ENCODE data around the gene RNF112.
A peak's percentile ranks its signal among the peaks of the same experiment; 100 is the strongest.
"Not testable (repeated sequence)": the region's sequence is repeated elsewhere in the genome, so short reads cannot be mapped to it uniquely, and the experiment has no call there.

RNF112 gene

DNA sequence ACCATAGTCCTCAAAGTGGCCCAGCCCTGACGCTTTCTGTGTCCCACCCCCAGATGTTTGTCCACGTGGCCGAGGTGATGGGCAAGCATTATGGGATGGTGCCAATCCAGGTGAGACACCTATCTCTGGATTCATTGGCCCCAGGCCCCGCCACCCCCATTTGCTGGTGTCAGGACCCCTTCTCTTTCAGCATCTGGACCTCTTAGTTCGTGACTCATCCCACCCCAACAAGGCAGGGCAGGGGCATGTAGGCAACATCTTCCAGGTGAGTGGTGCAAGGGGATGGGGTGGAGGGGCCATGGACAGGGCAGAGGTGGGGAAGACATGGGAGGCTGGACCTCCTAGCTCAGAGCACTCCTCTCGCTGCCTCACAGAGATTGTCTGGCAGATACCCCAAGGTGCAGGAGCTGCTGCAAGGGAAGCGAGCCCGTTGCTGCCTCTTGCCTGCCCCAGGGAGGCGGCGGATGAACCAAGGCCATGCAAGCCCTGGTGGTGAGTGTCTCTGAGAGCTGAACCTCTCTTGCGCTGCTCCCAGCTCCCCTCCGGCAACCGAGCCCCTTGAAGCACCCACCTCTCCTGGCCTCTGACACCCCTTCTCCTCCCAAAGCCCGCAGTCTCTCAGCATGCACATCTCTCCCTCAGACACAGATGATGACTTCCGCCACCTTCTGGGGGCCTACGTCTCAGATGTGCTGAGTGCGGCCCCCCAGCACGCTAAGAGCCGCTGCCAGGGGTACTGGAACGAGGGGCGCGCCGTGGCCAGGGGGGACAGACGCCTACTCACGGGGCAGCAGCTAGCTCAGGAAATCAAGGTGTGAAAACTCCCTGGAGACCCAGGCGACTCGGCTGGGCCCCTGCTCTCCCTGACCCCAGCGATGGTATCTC is 3.6 kb downstream of the RNF112 start:
- no peak for DNase-seq

DNA sequence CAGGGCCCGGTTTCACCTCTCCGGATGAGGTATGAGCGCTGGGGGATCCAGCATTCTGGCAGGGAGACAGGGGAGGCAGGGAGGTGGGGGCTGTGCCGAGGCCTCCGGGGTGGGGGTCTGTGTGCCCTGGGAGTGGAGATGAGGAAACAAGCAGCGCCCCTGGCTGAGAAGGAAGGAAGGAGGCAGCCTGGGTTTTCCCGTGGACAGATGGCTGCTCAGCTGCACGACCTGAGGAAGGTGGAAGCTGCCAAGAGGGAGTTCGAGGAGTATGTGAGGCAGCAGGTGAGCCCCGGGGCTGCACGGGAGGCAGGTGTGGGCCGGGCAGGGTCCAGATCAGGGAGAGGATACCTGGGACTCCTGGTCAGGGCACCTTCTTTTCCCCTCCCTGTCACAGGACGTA is 4.3 kb downstream of the RNF112 start:
- DNase-seq: no peak

DNA sequence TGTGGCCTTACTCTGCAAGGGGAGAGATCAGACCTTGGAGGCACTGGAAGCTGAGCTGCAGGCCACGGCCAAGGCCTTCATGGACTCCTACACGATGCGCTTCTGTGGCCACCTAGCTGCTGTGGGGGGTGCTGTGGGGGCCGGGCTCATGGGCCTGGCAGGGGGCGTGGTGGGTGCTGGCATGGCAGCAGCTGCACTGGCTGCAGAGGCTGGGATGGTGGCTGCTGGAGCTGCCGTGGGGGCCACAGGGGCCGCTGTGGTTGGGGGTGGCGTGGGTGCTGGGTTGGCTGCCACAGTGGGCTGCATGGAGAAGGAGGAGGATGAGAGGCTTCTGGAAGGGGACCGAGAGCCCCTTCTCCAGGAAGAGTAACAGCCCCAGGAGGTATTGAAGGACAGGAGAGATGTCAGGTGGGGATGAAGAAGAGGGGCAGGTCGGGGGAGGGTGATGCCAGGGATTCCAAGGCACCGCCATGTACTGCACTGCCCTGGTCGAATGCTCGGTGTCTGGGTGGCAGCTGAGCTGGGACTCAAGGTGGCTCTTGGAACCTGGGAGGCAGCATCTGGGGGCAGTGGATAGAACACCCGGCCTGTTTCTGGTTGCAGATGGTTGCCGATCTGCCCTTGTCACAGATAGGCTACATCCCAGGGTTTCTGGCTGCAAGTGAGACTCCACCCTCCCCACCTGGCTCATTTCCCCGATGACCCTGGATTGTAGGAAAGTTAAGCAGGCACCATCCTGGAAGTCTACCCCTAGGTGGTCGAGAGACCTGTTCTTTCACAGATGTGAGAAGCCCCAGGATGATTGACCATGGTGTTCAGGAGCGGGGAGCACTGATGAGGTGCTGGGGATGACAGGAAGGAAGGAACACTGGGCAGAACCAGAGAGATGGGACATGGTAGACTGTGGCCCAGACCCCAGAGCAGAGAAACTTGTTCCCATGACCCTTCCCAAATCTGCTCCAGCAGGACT is 5.1 kb downstream of the RNF112 start:
- no peak for DNase-seq

DNA sequence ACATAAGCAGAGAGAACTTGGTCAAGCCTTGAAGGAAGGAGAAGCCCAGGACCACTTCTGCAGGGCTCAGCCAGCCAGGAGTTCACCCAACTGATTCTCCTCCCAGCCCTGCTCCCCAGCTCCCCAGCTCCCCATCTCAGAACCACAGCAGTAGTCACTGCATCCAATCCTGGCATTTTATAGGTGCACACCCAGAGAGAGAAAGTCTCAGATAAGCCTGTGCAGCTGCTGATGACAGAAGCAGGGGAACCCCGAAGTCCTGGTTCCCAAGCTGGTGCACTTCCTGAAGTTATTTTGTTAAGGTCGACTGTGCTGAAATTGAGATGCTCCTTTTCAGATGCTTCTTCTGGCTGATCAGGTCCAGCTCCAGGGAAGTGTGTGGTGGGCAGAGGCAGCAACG is 6.6 kb downstream of the RNF112 start:
- DNase-seq: no peak

DNA sequence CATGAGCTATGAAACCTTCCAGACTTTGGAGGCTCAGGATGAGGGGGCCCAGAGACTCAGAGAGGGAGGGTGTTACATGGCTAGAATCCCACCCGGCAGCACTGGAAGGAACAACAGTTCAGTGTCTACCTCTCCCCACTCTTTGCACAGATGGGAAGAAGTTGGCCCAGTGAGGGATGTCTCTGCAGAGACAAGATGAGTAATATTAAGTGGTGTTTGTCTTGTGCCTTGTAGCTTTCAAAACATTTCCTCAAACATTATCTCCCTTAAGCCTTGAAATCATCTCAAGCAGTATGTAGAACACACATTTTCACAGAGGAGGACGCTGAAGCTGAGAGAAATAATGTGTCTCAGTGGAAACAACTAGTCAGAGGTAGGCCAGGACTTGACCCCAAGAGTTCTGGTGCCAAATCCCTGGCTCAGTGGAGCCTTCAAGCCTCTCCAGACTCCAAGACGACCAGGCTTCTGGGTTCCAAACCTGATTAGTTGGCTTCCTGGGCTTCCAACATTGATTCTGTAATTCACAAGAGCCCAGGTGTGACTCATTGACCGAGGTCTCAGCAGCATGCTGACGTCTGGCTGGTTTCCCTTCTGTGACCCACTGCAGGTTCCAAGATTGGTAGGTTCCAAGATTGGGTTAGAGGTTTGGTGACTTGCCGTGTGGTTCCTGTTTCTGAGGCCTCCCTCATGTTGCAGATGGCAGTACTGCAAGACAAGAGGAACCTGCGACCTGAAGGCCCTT is 7.4 kb downstream of the RNF112 start:
- DNase-seq: peak; percentile 34

DNA sequence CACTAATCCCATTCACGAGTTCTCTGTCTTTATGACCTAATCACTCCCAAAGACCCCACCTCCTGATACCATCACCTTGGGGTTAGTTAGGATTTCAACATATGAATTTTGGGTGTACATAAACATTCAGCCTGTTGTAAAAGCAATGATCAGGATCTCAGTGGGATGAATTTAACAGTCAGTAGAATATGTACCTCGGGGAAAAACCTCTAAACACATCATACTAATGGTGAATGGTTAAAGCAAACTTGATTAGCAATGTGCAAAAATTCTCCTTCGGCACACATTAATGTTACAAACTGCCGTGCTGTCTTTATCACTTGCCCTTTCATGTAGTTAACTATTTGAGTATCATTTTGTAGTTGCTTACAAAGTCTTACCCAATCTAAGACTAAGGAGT is 10.2 kb downstream of the RNF112 start:
- no peak for DNase-seq

DNA sequence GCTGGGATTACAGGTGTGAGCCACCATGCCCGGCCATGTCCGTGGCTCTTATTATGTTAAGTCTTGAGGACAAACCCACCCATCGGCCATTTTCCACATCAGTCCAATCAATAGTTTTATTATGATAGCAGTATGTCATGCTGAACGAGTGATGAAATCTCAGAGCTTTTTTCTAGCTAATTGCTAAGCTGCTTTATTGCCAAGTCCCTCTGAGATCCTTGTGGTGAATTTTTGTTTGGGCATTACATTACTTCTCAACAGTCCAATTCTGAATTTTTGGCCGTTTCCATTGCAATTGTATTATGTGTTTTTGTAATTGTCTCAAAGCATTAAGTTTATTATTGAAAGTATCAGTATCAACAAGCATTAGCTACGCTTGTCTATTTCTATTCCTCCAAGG is 10.9 kb downstream of the RNF112 start:
- DNase-seq: no peak

DNA sequence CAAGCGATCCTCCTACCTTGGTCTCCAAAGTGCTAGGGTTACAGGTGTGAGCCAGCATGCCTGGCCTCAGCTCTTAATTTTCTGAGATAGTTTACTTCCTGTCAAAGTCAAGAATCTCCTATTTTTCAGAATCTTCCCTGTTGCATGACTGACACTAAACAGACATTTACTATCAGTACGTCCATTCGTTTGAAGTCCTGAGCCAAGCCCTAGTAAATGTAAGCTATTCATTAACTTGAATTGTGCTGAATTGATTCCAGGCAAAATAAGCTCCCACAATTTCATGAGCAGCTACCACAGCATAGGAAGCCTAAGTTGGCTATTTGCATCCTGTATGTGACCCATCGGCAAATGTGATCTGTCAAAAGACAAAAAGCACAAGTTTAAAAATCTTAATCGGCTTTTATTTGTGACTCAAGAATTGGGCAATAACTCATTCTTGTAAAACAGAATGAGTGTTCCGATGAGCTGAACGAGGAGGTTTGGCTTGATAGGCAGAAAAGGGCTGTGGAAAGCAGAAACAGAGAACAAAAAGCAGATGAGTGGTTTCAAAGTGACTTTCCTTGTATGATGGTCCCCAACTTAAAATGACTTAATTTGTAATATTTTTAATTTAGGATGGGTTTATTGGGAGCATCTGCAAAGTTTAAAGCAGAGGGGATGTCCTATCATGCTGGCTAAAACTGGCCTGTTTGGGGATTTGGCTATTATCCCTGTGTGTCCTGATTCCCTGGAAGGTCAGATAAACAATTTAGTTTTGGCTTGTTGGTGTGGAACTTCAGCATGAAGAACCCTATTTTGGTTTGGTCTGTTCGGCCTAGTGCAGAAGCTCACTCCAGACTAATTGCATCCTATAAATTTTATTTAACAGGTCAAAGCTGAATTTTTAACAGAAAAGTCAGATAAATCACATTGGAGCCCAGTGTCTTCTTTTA is 14.2 kb downstream of the RNF112 start:
- DNase-seq: no peak

DNA sequence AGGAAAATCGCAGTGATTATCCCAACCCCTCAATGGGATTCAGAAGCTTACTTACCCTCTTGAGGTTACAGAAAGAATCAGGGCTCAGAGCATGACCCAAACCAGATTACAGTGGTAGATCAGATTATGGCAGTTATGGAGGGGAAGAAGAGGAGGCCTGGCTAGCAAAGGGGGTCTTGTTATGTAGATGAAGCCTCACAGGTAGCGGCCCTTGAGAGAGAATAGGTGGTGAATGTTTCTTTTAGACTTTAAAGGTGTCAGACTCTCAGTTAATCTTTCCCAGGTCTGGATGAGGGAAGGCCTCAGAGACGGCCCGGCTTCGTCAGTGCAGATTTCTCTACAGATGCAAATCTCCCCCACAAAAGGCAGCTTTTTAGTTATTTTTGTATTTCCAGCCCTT is 15.6 kb downstream of the RNF112 start:
- no peak for DNase-seq

DNA sequence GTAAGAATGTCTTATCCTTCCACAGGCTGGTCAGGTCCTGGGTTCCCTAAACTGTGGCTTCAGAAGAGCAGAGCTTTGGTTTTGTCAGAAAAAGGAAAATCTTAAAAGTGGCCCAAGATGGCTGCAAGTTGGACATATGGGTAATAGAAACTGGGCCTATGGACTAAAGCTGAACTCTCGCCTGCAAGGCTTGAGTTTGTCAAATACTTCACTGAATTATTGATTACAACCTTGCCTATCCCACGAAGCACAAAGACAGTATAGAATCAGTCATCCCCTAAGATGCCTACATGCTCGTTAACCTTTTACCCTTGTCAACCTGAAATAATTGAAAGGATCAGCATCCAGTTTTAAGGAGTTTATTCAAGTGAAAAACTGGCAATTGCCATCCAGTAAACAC is 20.7 kb downstream of the RNF112 start:
- DNase-seq: no peak

DNA sequence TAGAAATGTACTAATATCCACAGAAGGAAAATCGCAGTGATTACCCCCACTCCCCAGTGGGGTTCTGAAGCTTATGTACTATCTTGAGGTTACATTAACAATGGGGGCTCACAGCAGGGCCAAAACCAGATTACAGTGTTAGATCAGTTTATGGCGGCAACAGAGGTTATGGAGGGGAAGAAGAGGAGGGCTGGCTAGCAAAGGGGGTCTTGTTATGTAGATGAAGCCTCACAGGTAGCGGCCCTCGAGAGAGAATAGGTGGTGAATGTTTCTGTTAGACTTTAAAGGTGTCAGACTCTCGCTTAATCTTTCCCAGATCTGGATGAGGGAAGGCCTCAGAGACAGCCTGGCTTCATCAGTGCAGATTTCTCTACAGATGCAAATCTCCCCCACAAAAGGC is 22.2 kb downstream of the RNF112 start:
- DNase-seq: no peak

DNA sequence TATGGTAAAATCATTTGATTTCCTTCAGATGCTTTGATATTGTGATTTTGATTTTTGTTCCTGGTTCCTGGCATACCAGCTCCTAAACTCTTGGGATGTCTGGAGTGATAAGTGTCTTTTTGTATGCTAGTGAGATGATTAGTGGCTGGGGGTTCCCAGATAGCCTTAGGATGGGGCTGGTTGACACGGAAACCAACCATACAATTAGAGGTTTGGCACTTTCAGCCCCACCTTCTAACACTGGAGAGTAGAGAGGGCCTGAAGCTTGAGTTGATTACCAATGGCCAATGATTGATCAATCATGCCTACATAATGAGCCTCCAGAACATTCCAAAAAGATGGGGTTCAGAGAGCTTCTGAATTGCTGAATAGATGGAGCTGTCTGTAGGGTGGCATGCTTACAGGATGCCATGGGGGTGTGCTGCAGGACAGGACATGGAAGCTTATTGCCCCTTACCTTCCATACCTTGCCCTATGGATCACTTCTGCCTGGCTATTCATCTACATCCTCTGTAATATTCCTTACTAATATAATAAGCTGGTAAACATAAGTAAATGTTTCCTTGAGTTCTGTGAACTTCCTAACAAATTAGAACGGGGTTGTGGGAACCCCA is 22.8 kb downstream of the RNF112 start:
- DNase-seq: no peak

DNA sequence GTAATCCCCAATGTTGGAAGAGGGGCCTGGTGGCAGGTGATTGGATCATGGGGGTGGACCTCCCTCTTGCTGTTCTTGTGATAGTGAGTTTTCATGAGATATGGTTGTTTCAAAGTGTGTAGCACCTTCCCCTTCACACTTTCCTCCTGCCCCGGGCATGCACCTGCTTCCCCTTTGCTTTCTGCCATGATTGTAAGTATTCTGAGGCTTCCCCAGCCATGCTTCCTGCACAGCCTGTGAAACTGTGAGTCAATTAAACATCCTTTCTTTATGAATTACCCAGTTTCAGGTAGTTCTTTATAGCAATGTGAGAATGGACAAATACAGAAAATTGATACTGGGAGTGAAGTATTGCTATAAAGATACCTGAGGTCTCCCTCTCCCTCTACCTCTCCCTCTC is 29.4 kb downstream of the RNF112 start:
- peak; percentile 29 for DNase-seq

DNA sequence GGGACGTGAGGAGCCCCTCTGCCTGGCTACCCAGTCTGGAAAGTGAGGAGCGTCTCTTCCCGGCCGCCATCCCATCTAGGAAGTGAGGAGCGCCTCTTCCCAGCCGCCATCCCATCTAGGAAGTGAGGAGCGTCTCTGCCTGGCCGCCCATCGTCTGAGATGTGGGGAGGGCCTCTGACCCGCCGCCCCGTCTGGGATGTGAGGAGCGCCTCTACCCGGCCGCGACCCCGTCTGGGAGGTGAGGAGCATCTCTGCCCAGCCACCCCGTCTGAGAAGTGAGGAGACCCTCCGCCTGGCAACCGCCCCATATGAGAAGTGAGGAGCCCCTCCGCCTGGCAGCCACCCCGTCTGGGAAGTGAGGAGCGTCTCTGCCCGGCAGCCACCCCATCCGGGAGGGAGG is 30.3 kb downstream of the RNF112 start:
- not testable (repeated sequence) for DNase-seq

DNA sequence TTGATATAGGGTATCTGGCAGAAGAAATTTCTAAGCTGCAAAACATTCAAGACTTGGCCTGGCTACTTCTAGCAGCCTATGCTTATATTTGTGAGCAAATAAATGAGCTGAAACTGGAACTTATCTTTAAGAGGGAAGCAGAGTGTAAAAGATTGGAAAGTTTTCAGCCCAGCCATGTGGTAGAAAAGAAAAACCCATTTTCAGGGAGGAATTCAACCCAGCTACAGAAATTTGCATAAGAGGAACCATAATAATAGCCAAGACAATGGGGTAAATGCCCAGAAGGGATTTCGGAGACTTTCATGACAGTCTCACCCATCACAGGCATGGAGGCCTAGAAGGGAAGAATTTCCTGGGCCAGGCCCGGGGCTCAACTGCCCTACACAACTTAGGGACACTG is 31.7 kb downstream of the RNF112 start:
- no peak for DNase-seq

DNA sequence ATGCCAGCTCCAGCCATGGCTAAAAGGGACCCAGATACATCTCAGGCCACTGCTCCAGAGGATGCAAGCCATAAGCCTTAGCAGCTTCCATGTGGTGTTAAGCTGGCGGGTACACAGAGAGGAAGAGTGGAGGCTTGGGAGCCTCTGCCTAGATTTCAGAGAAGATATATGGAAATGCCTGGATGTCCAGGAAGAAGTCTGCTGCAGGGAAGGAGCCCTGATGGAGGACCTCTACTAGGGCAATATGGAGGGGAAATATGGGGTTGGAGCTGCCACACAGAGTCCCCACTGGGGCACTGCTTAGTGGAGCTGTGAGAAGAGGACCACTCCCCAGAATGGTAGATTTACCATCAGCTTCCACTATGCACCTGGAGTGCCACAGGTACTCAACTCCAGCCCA is 32.1 kb downstream of the RNF112 start:
- DNase-seq: no peak

DNA sequence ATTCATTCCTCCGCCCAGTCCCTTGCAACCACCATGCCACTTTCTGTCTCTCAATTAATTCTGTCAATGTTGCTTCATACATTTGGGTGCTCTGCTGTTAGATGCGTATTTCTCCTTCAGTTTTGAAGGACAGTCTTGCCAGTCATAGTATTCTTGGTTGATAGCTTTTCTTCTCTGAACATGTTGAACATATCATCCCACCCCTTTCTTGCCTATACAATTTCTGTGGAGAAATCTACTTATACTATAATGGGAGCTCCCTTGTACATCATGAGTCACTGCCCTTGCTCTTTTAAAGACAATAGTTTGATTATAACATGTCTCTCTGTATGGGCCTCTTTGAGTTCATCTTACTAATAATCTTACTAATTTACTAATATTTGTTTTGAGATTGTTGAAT is 34.1 kb downstream of the RNF112 start:
- no peak for DNase-seq

DNA sequence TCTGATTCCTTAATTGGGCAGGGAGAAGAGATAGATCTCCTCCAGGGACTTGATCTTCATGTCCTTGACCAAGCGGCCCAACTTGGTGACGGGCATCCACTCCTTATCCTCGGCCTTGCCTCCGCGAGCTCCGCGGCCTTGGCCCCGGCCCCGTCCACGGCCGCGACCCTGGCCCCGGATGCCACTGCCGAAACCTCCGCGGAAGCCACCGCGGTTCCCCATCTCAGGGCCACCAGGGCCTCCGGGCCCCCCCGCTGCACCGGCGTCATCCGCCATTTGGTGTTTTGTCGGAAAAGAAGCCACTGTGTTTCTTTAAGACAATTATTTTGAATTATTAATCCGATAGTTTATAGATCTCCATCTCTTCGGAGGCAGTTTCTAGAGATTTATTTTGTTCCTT is 35.5 kb downstream of the RNF112 start:
- not testable (repeated sequence) for DNase-seq

DNA sequence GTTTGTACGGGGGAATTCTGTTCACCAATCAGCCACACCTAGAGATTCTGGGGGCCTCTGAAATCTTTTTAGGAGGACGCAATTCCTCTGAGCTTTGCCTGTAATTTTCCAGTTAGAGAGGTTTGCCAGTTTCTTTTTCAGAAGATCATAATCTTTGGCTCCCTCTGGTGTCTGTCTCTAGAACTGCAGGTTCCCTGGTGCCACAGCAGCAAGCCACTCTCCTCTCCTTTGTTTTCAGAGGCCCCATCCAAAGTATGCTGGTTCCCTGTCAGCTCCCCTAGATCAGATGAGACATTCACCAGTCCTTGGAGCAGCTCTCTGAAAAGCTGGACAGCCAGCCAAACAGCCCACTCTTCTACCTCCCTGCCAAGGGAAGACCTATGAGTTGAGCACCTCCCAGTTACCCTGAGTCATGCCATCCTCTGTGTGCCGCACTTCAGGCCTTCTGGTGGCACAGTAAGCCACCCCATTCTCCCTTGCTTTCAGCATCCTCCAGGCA is 36.1 kb downstream of the RNF112 start:
- DNase-seq: peak; percentile 81

DNA sequence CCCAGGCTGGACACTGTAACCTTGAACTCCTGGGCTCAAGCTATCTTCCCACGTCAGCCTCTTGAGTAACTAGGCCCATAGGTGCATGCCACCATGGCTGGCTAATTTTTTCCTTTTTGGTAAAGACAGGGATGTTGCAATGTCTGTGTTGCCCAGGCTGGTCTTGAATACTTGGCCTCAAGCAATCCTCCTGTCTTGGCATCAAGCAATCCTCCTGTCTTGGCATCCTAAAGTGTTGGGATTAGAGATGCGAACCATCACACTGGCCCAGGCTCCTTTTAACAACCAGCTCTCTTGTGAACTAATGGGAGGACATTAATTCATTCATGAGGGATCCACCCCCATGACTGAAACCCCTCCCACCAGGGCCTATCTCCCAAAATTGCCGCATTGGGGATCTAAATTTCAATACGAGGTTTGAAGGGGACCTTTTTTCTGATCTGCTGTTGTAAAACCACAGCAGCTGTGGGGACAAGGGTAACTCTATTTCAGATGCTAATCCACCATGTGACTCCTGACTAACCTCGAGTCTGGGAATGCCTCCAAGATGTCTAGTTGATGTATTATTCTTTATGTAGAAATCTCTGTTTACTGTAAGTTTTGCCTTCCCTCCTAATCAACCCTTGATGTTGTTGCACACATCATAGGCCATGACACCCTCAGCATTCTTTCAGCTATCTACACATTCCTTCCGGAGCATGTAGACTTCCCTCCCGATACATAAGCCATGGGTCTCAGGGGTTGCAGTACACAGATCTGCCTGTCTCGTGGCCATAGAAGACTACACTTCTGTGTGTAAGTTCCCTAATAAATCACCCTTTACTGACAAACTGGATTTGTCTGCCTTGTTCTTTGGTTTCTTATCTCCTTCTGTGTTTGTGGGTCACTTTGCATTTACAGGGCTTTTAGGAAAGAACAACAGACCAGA is 37.6 kb downstream of the RNF112 start:
- no peak for DNase-seq
